ENCODE results near the gene MEFV. TPM values are rescaled to one million over a fixed set of nuclear protein-coding genes. Genes with fewer than 3 reads are reported as not detected.

MEFV gene
- total and polyA plus RNA-seq, 2 of the 13 experiments (the other 11 are each of a cell fraction or from before 2014, with no cell fraction given): 0.22 TPM; not detected in 1

GRCh38 chr16:3207086-3207953, 49.1 kb downstream of the MEFV start (continued):
- no peak for TF ChIP-seq CBX2 (IDR thresholded peaks at IDR 0.05; ENCODE audit: low read depth, low read length)
- no peak for TF ChIP-seq CBX2 (CRISPR knock-in tag; IDR thresholded peaks at IDR 0.05; ENCODE audit: low read depth)
- no peak for TF ChIP-seq ZNF333 (CRISPR knock-in tag; IDR thresholded peaks at IDR 0.05; ENCODE audit: borderline replicate concordance)
- TF ChIP-seq THAP11 (CRISPR knock-in tag; IDR thresholded peaks at IDR 0.05): peak; percentile 56
- TF ChIP-seq PHF21A (CRISPR knock-in tag; IDR thresholded peaks at IDR 0.05): peak; percentile 44; the same call in 1 of the 2 replicates
- TF ChIP-seq HNRNPK (IDR thresholded peaks at IDR 0.05; ENCODE audit: low read depth, low read length, poor library complexity, severe bottlenecking): peak; percentile 100
- TF ChIP-seq TFAP4 (IDR thresholded peaks at IDR 0.05; ENCODE audit: borderline replicate concordance, low read depth): peak; percentile 82
- TF ChIP-seq SOX5 (CRISPR knock-in tag; IDR thresholded peaks at IDR 0.05; ENCODE audit: borderline replicate concordance): 0 out of 2 replicates have a peak, but pooled peaks have one; percentile 3
- no peak for TF ChIP-seq SP140L (CRISPR knock-in tag; IDR thresholded peaks at IDR 0.05; ENCODE audit: borderline replicate concordance)
- no peak for TF ChIP-seq ZNF503 (CRISPR knock-in tag; IDR thresholded peaks at IDR 0.05)
- TF ChIP-seq ZNF136 (CRISPR knock-in tag; IDR thresholded peaks at IDR 0.05; ENCODE audit: low read depth): peak; percentile 56; the same call in 1 of the 2 replicates
- TF ChIP-seq THAP9 (CRISPR knock-in tag; IDR thresholded peaks at IDR 0.05; ENCODE audit: borderline replicate concordance): no peak
- TF ChIP-seq SIN3A (IDR thresholded peaks at IDR 0.05; ENCODE audit: borderline replicate concordance, low read depth, low read length): 0 out of 2 replicates have a peak, but pooled peaks have one; percentile 18
